Hypothalamus (tissue), 51 donors: ENCODE data around the gene SF3B2.
"Not testable (repeated sequence)": the region's sequence is repeated elsewhere in the genome, so short reads cannot be mapped to it uniquely, and the experiment has no call there.

ENCODE experiments used
- DNase-seq, 51 donors: peaks; one replicate each; lab custom pipeline; 2025; lab: John Stamatoyannopoulos, UW

The SF3B2 gene

DNA sequence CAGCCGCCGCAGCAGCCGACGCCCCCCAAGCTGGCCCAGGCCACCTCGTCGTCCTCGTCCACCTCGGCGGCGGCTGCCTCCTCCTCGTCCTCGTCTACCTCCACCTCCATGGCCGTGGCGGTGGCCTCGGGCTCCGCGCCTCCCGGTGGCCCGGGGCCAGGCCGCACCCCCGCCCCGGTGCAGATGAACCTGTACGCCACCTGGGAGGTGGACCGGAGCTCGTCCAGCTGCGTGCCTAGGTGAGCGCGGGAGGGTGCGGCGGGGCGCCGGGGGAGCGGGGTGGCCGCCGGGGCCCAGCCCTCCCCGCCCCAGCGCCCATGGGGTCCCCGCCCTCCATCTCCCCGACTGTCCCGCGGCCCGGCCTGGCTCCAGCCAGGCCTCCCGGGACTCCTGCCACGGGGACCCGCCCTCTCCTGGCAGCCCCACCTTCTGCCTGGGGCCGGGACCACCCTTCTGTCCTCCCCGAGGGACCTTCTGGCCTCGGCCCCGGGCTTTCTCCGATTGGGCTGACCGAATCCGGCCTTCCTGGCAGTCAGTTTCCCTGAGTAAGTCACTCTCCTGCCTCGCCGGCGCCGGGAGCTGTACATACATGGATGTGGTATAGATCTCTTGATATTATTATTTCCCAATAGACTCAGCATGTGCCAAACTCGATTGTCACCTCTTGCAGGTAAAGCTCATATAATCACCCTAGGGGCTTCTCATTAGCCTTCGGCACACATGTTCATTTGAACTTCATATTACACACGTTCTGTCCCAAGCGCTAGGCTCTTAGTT is 18.6 kb downstream of the SF3B2 start:
- peak in 23 of 51 donors; percentile 5 to 46 (median 26) for DNase-seq

DNA sequence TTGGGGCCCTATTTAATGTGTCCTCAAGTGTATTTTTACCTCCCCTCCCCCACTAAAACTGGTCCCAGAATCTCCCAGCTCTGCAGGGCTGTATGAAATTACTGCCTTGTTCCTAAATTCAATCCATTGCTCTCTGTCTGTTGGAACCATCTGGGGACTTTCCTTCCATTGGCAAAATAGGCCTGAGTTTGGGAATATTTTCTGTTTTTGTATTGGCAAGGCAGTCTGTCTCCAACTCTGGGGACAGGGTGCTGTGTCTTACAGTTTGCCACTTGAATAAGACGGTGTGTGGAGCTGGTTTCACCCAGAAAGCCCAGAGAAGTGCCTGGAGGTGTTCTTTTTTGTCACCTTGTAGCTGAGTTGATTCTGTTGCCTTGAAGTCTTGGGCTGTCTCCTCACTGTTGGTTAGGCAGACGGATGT is 19.2 kb downstream of the SF3B2 start:
- peak in 1 of 51 donors; percentile 43 for DNase-seq

DNA sequence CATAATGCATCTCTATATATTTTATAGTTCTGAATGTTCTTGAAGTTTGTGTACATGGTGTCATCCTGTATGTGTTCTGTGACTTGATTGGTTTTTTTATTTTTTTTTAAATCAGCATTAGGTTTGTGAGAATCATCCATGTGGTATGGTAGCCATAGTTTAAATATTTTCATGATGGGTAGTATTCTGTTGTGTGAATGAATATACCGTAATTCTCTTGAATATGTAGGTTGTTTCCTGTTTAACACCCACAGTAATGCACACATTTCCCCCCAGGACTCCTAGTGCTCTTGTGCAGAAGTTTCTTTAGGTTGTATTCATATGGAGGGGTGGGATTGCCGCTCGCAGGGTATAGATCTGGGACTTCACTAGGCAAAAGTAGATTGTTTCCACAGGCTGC is 19.9 kb downstream of the SF3B2 start:
- no peak for DNase-seq

- DNase-seq: no peak
These were observed 20.4 kb downstream of the SF3B2 start for GRCh38 chr11:66072518-66072917.

DNA sequence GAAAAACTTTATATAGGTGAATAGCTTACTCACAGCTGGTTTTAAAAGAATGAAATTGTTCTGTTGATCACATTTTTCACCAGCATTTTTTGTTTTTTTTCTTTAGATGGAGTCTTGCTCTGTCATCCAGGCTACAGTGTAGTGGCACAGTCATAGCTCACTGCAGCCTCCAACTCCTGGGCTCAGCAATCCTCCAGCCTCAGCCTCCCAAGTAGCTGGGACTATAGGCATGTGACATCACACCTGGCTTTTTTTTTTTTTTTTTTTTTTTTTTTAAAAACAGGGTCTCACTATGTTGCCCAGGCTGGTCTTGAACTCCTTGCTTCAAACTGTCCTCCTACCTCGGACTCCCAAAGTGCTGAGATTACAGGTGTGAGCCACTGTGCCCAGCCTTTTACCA is 21.5 kb downstream of the SF3B2 start:
- no peak for DNase-seq

- DNase-seq: no peak
These were observed 23.1 kb downstream of the SF3B2 start for GRCh38 chr11:66075273-66075672.

DNA sequence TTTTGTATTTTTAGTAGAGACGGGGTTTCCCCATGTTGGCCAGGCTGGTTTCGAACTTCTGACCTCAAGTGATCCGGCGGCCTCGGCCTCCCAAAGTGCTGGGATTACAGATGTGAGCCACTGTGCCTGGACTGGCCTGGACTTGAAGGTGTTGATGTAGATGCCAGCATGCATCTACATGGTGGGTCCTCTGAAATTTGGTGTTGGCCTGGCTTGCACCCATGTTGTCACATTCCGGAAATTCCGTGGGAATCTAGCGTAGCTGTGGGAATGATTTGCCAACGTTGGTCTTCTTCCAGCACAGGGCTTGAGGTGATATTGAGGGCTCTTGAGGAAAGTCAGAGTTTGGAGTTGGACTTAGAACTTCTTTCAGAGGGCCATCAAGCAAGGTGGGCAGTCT is 24.4 kb downstream of the SF3B2 start:
- DNase-seq: no peak

DNA sequence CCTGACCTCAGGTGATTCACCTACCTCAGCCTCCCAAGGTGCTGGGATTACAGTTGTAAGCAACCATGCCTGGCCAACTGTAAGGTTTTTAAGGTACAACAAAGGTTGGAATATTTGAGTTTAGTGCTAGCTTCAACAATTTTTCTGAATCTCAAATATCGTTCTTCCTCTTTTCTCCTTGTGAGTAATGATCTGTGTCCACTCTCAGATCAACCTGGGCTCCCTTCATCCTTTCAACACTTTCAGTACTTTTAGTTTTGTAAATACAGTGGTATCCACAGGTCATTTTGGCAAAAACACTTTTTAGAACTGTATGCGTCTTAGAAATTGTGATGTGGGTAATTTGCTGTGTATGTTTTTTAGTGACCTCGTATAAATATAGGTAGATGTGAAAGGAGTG is 25.8 kb downstream of the SF3B2 start:
- DNase-seq: no peak

DNA sequence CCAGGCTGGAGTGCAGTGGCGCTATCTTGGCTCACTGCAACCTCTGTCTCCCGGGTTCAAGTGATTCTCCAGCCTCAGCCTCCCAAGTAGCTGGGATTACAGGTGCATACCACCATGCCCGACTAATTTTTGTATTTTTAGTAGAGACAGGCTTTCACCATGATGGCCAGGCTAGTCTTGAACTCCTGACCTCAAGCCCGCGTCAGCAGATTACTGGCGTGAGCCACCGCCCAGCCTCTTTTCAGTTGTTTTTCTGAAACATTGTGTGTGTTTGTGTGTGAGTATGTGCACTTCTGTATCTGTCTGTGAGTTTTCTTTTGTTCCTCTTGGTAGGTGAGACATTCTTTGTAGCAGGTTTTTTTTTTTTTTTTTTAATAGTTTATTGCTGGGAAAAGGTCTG is 26.8 kb downstream of the SF3B2 start:
- not testable (repeated sequence) for DNase-seq

DNA sequence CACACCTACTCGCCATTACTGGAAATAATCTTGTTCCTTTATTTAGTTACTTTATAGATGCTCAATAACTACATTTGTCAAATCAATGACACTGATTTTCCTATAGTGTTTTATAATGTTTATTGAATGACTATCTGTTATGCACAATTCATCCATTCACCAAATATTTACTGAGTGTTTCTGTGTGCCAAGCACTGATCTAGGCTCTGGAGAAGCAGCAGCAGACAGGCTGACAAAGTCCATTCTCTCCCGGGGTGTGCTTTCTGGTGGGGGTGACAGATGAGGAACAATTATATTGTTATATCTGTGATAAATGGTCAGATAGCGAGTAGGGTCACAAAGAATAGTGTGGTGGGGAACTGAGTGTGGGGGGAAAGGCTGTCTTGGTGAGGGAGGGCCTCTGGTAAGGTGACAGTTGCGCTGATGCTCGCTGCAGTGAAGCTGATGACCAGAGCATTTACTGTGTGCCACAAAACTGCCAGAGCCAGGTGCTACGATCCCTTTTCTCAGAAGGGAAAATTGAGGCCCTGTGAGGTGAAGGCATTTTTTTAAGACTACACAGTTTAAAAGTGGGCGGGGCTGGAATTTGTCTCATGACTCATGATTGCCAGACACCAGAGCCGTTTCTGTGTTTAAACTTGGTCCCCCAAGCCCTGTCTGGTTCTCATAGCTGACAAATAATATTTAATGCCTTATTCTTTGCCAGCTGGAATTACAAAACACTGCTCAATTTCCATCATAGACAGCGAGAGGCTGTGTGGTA is 28.1 kb downstream of the SF3B2 start:
- no peak for DNase-seq

- DNase-seq: peak in 14 of 51 donors; percentile 6 to 29 (median 12)
These were observed 29.3 kb downstream of the SF3B2 start for GRCh38 chr11:66081505-66081904.

GRCh38 chr11:66082946-66083698 is 31.0 kb downstream of the SF3B2 start:
- no peak for DNase-seq

DNA sequence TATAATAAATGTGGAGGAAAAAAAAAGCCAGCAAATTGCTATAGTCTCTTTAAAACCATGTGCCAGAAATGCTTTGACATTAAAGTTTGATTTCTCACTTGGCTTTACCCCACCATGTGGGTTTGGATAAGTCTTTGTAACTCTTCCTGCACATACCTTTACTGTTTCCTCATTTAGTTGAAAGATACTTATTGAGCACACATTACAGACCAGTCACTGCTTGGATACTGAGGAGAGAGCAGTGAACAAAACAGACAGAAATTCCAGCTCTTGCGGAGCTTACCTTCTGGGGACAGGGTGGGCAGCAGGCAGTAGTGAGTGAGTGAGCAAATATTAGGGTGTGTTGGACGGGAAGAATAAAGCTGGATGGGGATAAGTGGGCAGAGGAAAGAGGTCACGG is 31.6 kb downstream of the SF3B2 start:
- DNase-seq: no peak

DNA sequence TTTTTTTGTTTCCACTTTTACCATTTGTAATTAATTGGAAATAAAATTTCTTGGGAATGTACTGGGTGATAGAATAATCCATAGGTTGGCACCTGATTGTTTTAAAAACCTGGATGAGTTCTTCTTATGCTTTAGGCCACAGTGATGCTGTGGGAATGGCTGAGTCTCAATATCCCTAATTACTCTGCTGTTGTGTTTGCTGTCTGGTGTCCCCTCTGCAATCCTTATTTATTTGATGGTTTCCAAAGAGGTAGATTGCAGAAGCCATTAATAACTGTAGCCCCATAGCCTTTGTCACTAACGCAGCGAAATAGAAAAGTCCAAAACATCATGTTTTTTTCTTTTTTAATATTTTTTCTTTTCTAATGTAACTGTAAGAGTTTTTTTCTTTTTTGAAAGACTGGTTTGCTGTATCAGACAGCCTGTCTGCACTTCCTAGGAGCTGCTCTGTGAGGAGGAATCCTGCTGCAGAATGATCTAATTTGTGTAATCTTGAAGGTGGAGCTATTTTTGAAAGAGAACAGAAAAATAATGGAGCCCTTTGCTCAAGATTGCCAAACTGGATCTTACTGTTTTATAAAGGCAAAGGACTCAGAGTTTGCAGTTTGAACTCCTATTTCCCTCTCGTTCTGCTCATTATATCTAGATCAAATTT is 32.8 kb downstream of the SF3B2 start:
- peak in 1 of 51 donors; percentile 21 for DNase-seq

DNA sequence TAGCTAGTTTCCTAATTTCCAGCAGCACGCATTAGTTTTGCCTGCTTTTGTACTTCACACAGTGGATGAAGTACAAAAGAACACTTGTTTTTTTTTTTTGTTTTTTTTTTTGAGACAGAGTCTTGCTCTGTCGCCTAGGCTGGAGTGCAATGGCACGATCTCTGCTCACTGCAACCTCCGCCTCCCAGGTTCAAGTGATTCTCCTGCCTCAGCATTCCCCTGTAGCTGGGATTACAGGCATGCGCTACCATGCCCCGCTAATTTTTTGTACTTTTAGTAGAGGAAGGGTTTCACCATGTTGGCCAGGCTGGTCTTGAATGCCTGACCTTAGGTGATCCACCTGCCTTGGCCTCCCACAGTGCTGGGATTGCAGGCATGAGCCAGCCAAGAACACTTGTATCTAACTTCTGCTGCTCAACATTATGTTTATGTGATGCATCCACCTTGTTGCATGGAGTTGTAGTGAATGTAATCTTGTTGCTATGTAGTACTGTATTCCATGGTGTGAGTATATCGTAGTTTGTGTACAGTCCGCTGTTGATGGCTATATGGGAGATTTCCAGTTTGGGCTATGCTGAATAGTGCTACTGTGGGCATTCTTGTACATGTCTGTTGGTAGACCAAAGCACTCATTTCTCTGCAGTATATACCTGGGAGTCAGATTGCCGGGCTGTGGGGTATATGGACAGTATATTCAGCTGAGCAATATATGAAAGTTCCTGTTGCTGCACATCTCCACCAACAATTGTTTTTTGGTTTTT is 35.2 kb downstream of the SF3B2 start:
- no peak for DNase-seq

- no peak for DNase-seq
These were observed 36.9 kb downstream of the SF3B2 start for GRCh38 chr11:66089067-66089466.

DNA sequence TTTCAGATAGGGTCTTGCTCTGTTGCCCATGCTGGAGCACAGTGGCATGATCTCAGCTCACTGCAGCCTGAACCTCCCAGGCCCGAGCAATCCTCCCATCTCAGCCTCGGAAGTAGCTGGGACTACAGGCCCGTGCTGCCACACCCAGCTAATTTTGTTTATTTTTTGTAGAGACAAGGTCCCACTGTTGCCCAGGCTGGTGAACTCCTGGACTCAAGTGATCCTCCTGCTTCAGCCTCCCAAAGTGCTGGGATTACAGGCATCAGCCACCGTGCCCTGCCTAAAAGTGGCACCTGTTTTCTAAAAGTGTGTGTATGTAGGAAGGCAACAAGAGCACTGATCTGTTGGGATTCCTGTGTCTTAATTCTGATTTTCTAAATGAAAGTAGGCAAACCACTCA is 38.1 kb downstream of the SF3B2 start:
- DNase-seq: no peak

DNA sequence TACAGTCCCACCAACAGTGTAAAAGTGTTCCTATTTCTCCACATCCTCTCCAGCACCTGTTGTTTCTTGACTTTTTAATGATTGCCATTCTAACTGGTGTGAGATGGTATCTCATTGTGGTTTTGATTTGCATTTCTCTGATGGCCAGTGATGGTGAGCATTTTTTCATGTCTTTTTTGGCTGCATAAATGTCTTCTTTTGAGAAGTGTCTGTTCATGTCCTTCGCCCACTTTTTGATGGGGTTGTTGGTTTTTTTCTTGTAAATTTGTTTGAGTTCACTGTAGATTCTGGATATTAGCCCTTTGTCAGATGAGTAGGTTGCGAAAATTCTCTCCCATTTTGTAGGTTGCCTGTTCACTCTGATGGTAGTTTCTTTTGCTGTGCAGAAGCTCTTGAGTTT is 40.0 kb downstream of the SF3B2 start:
- not testable (repeated sequence) for DNase-seq

GRCh38 chr11:66099746-66100145 is 47.6 kb downstream of the SF3B2 start:
- DNase-seq: not testable (repeated sequence)
